Measurements from ENCODE around the gene DDIT3. TPM values are rescaled to one million over a fixed set of nuclear protein-coding genes. Genes with fewer than 3 reads are reported as not detected.

Gene DDIT3
- total and polyA plus RNA-seq, 2 of the 8 experiments (the other 6 are each of a cell fraction or from before 2014, with no cell fraction given) = 4.9 to 5.7 TPM

GRCh38 chr12:57474862-57475261 lies 45.5 kb downstream of the DDIT3 start:
- Histone ChIP-seq H3K18ac (ENCODE audit: extremely low read depth, low read length) (peak overlapping the region; percentile 91), H3K4me3 (ENCODE audit: extremely low read depth in 1 of 4, insufficient read depth in 2 of 4, low read depth in 3 of 4, low read length in 4 of 4) (peak overlapping the region in 3 of 4 experiments; percentile 11 to 59 (median 22); a peak in 5 of 8 replicates), H3K27ac (ENCODE audit: low read depth, low read length) (no peak overlapping the region), H3K79me2 (ENCODE audit: control insufficient read depth in 1 of 2, insufficient read depth in 2 of 2, low read length in 2 of 2) (no peaks in the 10 kb centered on the region), H3K56ac (replicated peaks; ENCODE audit: insufficient read length, low read depth, low read length) (no peak overlapping the region), H3K9ac (replicated peaks in 1 of 4; ENCODE audit: extremely low read depth in 1 of 4, low read depth in 3 of 4, low read length in 3 of 4) (no peak overlapping the region), H3K4me2 (ENCODE audit: insufficient read depth in 1 of 2, low read depth in 2 of 2, low read length in 2 of 2) (peak overlapping the region; percentile 88 to 97), H3K4me1 (replicated peaks in 1 of 4; ENCODE audit: control insufficient read depth in 3 of 4, insufficient read depth in 4 of 4, low read length in 3 of 4) (peaks cover 0 to 25% (median 11%) of the 10 kb centered on the region in 4 experiments; a peak in 6 of 7 replicates), H4K8ac (ENCODE audit: extremely low read depth, insufficient read depth, low read length) (no peak overlapping the region), H3K36me3 (ENCODE audit: control insufficient read depth in 2 of 4, insufficient read depth in 4 of 4, low read length in 3 of 4) (no peaks in the 10 kb centered on the region; a peak in 2 of 8 replicates), H3K79me1 (ENCODE audit: low read depth, low read length) (no peaks in the 10 kb centered on the region), H3K27me3 (replicated peaks in 1 of 4; ENCODE audit: control insufficient read depth in 3 of 4, extremely low read depth in 1 of 4, insufficient read depth in 3 of 4, low read length in 3 of 4) (peaks cover 20 to 49% (median 42%) of the 10 kb centered on the region in 4 experiments), H2BK20ac (ENCODE audit: low read length) (no peak overlapping the region), H2AFZ (ENCODE audit: low read length) (peak overlapping the region; percentile 65; the same call in 1 of the 2 replicates), H4K5ac (ENCODE audit: insufficient read length, low read depth, low read length) (no peak overlapping the region), H2BK12ac (ENCODE audit: low read depth, low read length) (no peak overlapping the region), H2AK5ac (ENCODE audit: low read depth, low read length) (no peak overlapping the region), H2BK120ac (replicated peaks; ENCODE audit: low read depth, low read length) (no peak overlapping the region), H2BK5ac (ENCODE audit: low read depth, low read length) (no peak overlapping the region), H3K9me3 (ENCODE audit: insufficient read depth in 2 of 2, low read depth in 1 of 2, low read length in 1 of 2) (no peaks in the 10 kb centered on the region), H3K23me2 (ENCODE audit: low read depth, low read length) (peaks cover 8% of the 10 kb centered on the region; the same call in 1 of the 2 replicates), H4K20me1 (replicated peaks in 1 of 2; ENCODE audit: control insufficient read depth in 1 of 2, insufficient read depth in 2 of 2, low read length in 2 of 2) (peaks cover 0 to 4% of the 10 kb centered on the region in 2 experiments), H3K14ac (ENCODE audit: insufficient read length) (no peak overlapping the region), H3K23ac (ENCODE audit: insufficient read length) (no peak overlapping the region), H3K4ac (replicated peaks; ENCODE audit: insufficient read length, low read depth, low read length) (peak overlapping the region; percentile 70), H4K91ac (replicated peaks; ENCODE audit: insufficient read length, low read length) (no peak overlapping the region), H2BK15ac (ENCODE audit: low read length) (no peak overlapping the region; the same call in 1 of the 2 replicates)
- POLR2A ChIA-PET (ENCODE audit: partially characterized antibody) = interaction anchor here (0.8 to 1.8 kb wide), 4 partner anchors 52 to 243 kb away, joined by 3 to 4 read pairs (median 4); no protein-coding TSS in a partner anchor
- no peak for TF ChIP-seq POU5F1 (IDR thresholded peaks at IDR 0.05; ENCODE audit: low read depth, low read length)
- TF ChIP-seq POLR2AphosphoS5 (IDR thresholded peaks at IDR 0.05; ENCODE audit: low read depth, low read length) = no peak
- no peak for TF ChIP-seq SRF (IDR thresholded peaks at IDR 0.05; ENCODE audit: low read depth, low read length)
- TF ChIP-seq GTF2F1 (IDR thresholded peaks at IDR 0.05; ENCODE audit: borderline replicate concordance, low read depth, low read length) = no peak
- TF ChIP-seq FOSL1 (IDR thresholded peaks at IDR 0.05; ENCODE audit: insufficient read depth, low read depth, low read length) = no peak
- no peak for TF ChIP-seq TBP (IDR thresholded peaks at IDR 0.05; ENCODE audit: low read depth, low read length)
- no peak for TF ChIP-seq TCF12 (IDR thresholded peaks at IDR 0.05; ENCODE audit: low read depth, low read length)
- no peak for TF ChIP-seq CTCF (IDR thresholded peaks at IDR 0.05; ENCODE audit: control extremely low read depth in 1 of 3, insufficient read depth in 1 of 3, low read depth in 1 of 3, low read length in 3 of 3)
- TF ChIP-seq YY1 (IDR thresholded peaks at IDR 0.05; ENCODE audit: low read depth, low read length) = no peak
- no peak for TF ChIP-seq BCL11A (IDR thresholded peaks at IDR 0.05; ENCODE audit: low read depth in 2 of 2, low read length in 2 of 2)
- TF ChIP-seq HDAC6 (IDR thresholded peaks at IDR 0.05; ENCODE audit: low read depth, low read length) = no peak
- CTCF ChIA-PET (ENCODE audit: partially characterized antibody) = interaction anchor here (0.6 to 25.1 kb wide), 12 partner anchors 12 to 264 kb away, joined by 3 to 441 read pairs (median 3); partner anchors contain the start of genes GLI1, INHBE, MARS1 and STAC3
- DNase-seq (ENCODE audit: low read depth in 1 of 2, low spot score in 2 of 2) (no peak), FAIRE-seq (no peak)
- 75% methylated on average over 7 of the region's 7 CpGs; no CpG with 5 or more reads in 1 of the 2 experiments for WGBS, 2 experiments (ENCODE audit: extremely low coverage in 1 of 2, insufficient coverage in 1 of 2, insufficient read length in 1 of 2, insufficient replicate concordance in 2 of 2, low coverage in 1 of 2, low lambda C conversion rate in 2 of 2, missing lambda C conversion rate in 1 of 2)

Measured in H1 (cell line).